Suprapubic skin (tissue), 3 donors: ENCODE data around the gene MS4A1.

Source experiments
- CTCF ChIP-seq, 2 donors: fragments of 200-600 bp in 1 of 2; fragments of 450-650 bp in 1 of 2; sonication (generic) in 1 of 2; IDR thresholded peaks; one replicate each; pipeline ENCODE4 v1.5.1; 2016 to 2019; ENCODE audit warnings: antibody characterized with exemption in 2 of 2, mild to moderate bottlenecking in 1 of 2, moderate library complexity in 1 of 2
- EP300 ChIP-seq: sonication (generic); formaldehyde crosslinking; IDR thresholded peaks from one replicate; pipeline ENCODE4 v1.6.1; 2017; ENCODE audit warnings: antibody characterized with exemption
- POLR2A ChIP-seq, 2 donors: fragments of 450-650 bp; IDR thresholded peaks; one replicate each; pipeline ENCODE4 v1.6.1; 2017; ENCODE audit warnings: antibody characterized with exemption in 2 of 2, mild to moderate bottlenecking in 2 of 2, moderate library complexity in 2 of 2

- TF ChIP-seq CTCF (IDR thresholded peaks at IDR 0.05) (no peak), EP300 (no peak), POLR2A (IDR thresholded peaks at IDR 0.05) (no peak)
Observed at GRCh38 chr11:60513496-60514460, 58.1 kb downstream of the MS4A1 start.
